MM.1S (cell line): ENCODE measurements around the gene ZNF277.
"Not testable (repeated sequence)": the region's sequence is repeated elsewhere in the genome, so short reads cannot be mapped to it uniquely, and the experiment has no call there.

Experiments
- DNase-seq: peaks from one replicate; pipeline ENCODE4 v3.0.0-alpha.2; 2015
- H2AFZ ChIP-seq: fragments of 300-600 bp; sonication (generic); 2 replicates; pipeline ENCODE4 v1.6.0; 2016; ENCODE audit warnings: antibody characterized with exemption, low read length
- H3F3A ChIP-seq: fragments of 300-600 bp; sonication (generic); 2 replicates; pipeline ENCODE4 v1.6.1; 2016; ENCODE audit warnings: mild to moderate bottlenecking, antibody characterized with exemption, low read length, moderate library complexity, mixed read lengths; ENCODE audit not compliant: insufficient read depth
- H3K27ac ChIP-seq: fragments of 300-600 bp; sonication (generic); 2 replicates; pipeline ENCODE4 v1.5.1; 2016; ENCODE audit warnings: mild to moderate bottlenecking, low read length
- H3K27me3 ChIP-seq: fragments of 300-600 bp; sonication (generic); replicated peaks from 2 replicates; pipeline ENCODE4 v1.6.0; 2016; ENCODE audit warnings: low read length; ENCODE audit not compliant: insufficient read depth
- H3K36me3 ChIP-seq: fragments of 300-600 bp; sonication (generic); replicated peaks from 2 replicates; pipeline ENCODE4 v1.6.1; 2016; ENCODE audit warnings: mild to moderate bottlenecking, low read length, mixed read lengths; ENCODE audit not compliant: insufficient read depth
- H3K4me1 ChIP-seq: fragments of 300-600 bp; sonication (generic); 2 replicates; pipeline ENCODE4 v1.6.1; 2016; ENCODE audit warnings: low read length, mixed read lengths
- H3K4me2 ChIP-seq: fragments of 300-600 bp; sonication (generic); 2 replicates; pipeline ENCODE4 v1.6.0; 2016; ENCODE audit warnings: low read depth, low read length
- H3K4me3 ChIP-seq: fragments of 300-600 bp; sonication (generic); 2 replicates; pipeline ENCODE4 v1.5.1; 2016; ENCODE audit warnings: low read length, mixed read lengths
- H3K79me2 ChIP-seq: fragments of 300-600 bp; sonication (generic); 2 replicates; pipeline ENCODE4 v1.6.1; 2016; ENCODE audit warnings: mixed run types, low read length, mixed read lengths
- H3K9ac ChIP-seq: fragments of 300-600 bp; sonication (generic); 2 replicates; pipeline ENCODE4 v1.6.1; 2016; ENCODE audit warnings: low read length, mixed read lengths
- H3K9me2 ChIP-seq: fragments of 300-600 bp; sonication (generic); replicated peaks from 2 replicates; pipeline ENCODE4 v1.6.1; 2016; ENCODE audit warnings: mild to moderate bottlenecking, low read length, mixed read lengths; ENCODE audit not compliant: insufficient read depth
- H3K9me3 ChIP-seq: fragments of 300-600 bp; sonication (generic); replicated peaks from 2 replicates; pipeline ENCODE4 v1.6.1; 2016; ENCODE audit warnings: mild to moderate bottlenecking, low read length, mixed read lengths; ENCODE audit not compliant: insufficient read depth
- H4K20me1 ChIP-seq: fragments of 300-600 bp; sonication (generic); 2 replicates; pipeline ENCODE4 v1.6.1; 2016; ENCODE audit warnings: mild to moderate bottlenecking, low read length, moderate library complexity, mixed read lengths; ENCODE audit not compliant: insufficient read depth
- CTCF ChIP-seq: fragments of 300-600 bp; sonication (generic); IDR thresholded peaks from 2 replicates; pipeline ENCODE4 v1.5.1; 2016; ENCODE audit warnings: antibody characterized with exemption, low read length, mixed read lengths
- EZH2 ChIP-seq: fragments of 300-600 bp; sonication (generic); optimal IDR thresholded peaks from 2 replicates; pipeline ENCODE3; 2017; ENCODE audit warnings: low read depth, mild to moderate bottlenecking, antibody characterized with exemption, low read length, mixed read lengths
- EZH2phosphoT487 ChIP-seq: fragments of 300-600 bp; sonication (generic); IDR thresholded peaks from 2 replicates; pipeline ENCODE4 v1.6.1; 2018; ENCODE audit warnings: antibody characterized with exemption, low read length

Gene ZNF277

GRCh38 chr7:112386619-112387018 is 180.1 kb downstream of the ZNF277 start:
- Histone ChIP-seq H3K27ac (no peak overlapping the region), H3K4me2 (no peak overlapping the region), H3K4me1 (no peaks in the 10 kb centered on the region), H2AFZ (no peak overlapping the region), H3K36me3 (no peaks in the 10 kb centered on the region), H3K79me2 (no peaks in the 10 kb centered on the region), H4K20me1 (no peaks in the 10 kb centered on the region), H3F3A (peaks cover 9% of the 10 kb centered on the region), H3K9ac (no peak overlapping the region), H3K4me3 (no peak overlapping the region), H3K27me3 (no peaks in the 10 kb centered on the region), H3K9me2 (no peaks in the 10 kb centered on the region), H3K9me3 (no peaks in the 10 kb centered on the region)
- TF ChIP-seq CTCF (no peak), EZH2 (no peak), EZH2phosphoT487 (no peak)
- DNase-seq = no peak

DNA sequence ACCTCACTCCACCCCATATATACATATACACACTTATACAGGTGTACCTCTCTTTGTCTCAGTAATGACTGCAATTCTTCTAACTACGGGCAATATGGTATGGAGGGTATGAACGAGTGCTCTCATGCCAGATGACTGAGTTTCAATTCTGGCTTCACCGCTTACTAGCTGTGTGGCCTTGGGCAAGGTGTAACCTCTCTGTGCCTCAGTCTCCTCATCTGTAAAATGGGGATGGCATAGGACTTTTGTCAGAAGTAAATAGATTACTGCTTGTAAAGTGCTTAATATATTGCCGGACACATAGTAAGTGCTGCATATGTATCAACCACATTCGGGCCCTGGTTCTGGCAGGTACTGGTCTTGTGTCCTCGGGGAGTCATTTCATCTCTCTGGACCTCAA is 183.7 kb downstream of the ZNF277 start:
- Histone ChIP-seq H3K4me3 (no peak overlapping the region), H3K27ac (no peak overlapping the region), H3K9me2 (no peaks in the 10 kb centered on the region), H3K36me3 (no peaks in the 10 kb centered on the region), H3K79me2 (no peaks in the 10 kb centered on the region), H3K4me2 (no peak overlapping the region), H3F3A (peaks cover 16% of the 10 kb centered on the region), H3K4me1 (peaks cover 4% of the 10 kb centered on the region; the same call in 1 of the 2 replicates), H4K20me1 (no peaks in the 10 kb centered on the region), H3K9ac (no peak overlapping the region), H3K9me3 (no peaks in the 10 kb centered on the region), H3K27me3 (no peaks in the 10 kb centered on the region), H2AFZ (no peak overlapping the region)
- TF ChIP-seq CTCF (no peak), EZH2phosphoT487 (no peak), EZH2 (no peak)
- DNase-seq = no peak

- Histone ChIP-seq H3K27ac (peak overlapping the region; percentile 51; the same call in 1 of the 2 replicates), H2AFZ (peak overlapping the region; percentile 61), H3K9ac (peak overlapping the region; percentile 58; the same call in 1 of the 2 replicates)
These were observed 184.8 kb downstream of the ZNF277 start for GRCh38 chr7:112391079-112391821.

DNA sequence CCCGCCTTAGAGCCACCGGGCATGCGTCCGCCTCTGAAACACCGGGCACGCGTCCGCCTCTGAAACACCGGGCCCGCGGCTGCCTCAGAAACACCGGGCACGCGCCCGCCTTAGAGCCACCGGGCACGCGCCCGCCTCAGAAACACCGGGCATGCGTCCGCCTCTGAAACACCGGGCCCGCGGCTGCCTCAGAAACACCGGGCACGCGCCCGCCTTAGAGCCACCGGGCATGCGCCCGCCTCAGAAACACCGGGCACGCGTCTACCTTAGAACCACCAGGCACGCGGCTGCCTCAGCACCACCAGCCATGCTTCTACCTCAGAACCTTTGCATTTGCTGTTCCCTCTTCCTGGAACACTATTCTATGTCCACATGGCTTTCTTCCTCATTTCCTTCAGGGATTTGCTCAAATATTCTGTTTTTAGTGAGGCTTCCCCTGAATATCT is 185.4 kb downstream of the ZNF277 start:
- H2AFZ ChIP-seq = peak overlapping the region; percentile 80
- DNase-seq = peak; percentile 83
- H3K9me2 ChIP-seq, H3K79me2 ChIP-seq, H3K9me3 ChIP-seq, H4K20me1 ChIP-seq, H3K4me1 ChIP-seq, H3K27me3 ChIP-seq, H3K36me3 ChIP-seq: not testable (repeated sequence)
- H3K27ac ChIP-seq = peak overlapping the region; percentile 51; the same call in 1 of the 2 replicates
- H3K4me3 ChIP-seq = peak overlapping the region; percentile 52
- peak overlapping the region; percentile 61 for H3K4me2 ChIP-seq
- H3K9ac ChIP-seq = peak overlapping the region; percentile 58
- H3F3A ChIP-seq = peaks cover 16% of the 10 kb centered on the region

More at GRCh38 chr7:112391079-112391821, 184.8 kb downstream of the ZNF277 start:
- DNase-seq = peak; percentile 60
- H3K9me2 ChIP-seq, H4K20me1 ChIP-seq, H3K9me3 ChIP-seq, H3K4me1 ChIP-seq, H3K36me3 ChIP-seq, H3K79me2 ChIP-seq, H3K27me3 ChIP-seq: not testable (repeated sequence)
- Histone ChIP-seq H3K4me2 (peak overlapping the region; percentile 49), H3F3A (peaks cover 16% of the 10 kb centered on the region), H3K4me3 (peak overlapping the region; percentile 53)
